DMS 273 treated with DMSO at 0.1 percent for 48 hours (cell line): ENCODE data around the gene LFNG.

Experiments used
- DNase-seq: peaks from one replicate; lab custom pipeline; 2025; lab: John Stamatoyannopoulos, UW

LFNG gene

DNA sequence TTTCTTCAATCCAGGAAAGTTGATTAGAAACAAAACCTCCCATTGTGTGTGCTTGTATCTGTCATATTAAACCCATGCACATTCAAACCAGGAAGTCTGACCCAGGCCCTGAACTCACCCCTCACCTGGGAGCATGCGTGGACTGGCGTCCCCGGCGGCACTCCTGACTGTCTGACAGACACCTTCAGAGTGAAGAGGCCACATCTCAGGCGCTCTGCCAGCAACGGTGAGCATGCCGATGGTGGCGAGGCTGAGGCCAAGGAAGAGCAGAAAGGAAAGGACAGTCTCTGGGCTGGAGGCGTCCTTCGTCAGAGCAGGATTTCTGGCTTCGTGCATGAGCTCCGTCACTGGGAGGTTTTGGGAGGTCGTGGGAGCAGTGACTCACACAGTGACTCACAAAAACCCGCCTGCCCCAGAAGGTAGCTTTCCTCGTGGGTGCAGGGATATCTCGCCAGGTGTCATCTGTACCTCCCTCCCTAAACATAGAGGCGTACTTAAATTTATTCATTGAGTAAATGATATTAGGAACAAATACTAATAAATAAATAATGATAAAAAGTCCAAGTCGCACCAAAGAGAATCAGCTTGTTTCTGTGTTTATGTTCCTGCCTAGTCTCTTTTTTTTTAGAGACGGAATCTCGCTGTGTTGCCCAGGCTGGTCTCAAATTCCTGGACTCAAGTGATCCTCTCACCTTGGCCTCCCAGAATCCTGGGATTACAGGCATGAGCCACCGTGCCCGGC is 52.7 kb downstream of the LFNG start:
- no peak for DNase-seq

- DNase-seq = no peak
Observed at GRCh38 chr7:2573761-2574160, 54.2 kb downstream of the LFNG start.

GRCh38 chr7:2575046-2575732 is 55.6 kb downstream of the LFNG start:
- no peak for DNase-seq

DNA sequence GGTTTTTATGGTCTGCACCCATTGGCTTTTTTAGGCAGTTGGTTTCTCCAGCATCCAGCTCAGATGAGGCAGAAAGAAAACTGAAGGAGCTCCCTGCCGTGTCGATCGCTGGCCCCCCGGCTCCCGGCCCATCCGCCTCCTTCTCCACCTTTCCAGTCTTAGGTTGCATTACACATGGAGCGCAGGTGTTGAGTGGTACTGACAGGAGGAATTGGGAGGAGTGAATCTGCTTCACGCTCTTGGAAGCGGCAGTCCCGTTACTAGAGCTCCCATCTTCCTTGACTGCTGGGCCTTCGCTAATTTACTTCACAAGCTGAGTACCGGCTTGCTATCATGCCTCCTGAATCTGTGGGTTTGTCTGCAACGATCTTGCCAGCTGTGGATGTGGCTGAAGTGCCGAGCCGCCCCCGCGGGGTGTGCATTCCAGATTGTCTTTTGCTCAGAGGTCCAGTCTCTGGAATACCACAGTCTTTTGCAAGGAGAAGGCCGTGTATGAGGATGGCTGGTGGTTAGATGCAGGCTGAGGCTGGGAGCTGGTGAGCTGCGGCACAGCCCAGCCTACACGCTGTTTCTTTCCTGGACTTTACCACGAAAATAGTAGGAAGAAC is 56.3 kb downstream of the LFNG start:
- DNase-seq = no peak

- no peak for DNase-seq
Observed at GRCh38 chr7:2576742-2577491, 57.3 kb downstream of the LFNG start.
